ENCODE measurements around the gene PLG.

DNA sequence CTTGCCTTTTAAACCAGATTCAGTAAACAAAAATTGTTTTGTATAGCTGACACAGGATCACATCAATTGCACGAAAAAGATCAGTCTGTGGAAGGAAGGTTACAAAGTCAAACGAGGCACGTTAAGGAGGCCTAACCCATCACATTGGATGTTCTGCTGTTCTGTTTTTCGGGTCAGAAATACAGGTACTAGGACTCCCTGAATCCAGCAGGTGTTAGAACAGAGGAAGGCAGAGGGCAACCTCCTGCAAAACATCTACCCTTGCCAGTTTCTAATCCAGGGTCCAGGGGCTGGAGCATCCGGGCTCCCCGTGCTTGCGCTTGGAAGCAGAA, 64.6 kb downstream of the PLG start:
- TF ChIP-seq, protein P1, sequence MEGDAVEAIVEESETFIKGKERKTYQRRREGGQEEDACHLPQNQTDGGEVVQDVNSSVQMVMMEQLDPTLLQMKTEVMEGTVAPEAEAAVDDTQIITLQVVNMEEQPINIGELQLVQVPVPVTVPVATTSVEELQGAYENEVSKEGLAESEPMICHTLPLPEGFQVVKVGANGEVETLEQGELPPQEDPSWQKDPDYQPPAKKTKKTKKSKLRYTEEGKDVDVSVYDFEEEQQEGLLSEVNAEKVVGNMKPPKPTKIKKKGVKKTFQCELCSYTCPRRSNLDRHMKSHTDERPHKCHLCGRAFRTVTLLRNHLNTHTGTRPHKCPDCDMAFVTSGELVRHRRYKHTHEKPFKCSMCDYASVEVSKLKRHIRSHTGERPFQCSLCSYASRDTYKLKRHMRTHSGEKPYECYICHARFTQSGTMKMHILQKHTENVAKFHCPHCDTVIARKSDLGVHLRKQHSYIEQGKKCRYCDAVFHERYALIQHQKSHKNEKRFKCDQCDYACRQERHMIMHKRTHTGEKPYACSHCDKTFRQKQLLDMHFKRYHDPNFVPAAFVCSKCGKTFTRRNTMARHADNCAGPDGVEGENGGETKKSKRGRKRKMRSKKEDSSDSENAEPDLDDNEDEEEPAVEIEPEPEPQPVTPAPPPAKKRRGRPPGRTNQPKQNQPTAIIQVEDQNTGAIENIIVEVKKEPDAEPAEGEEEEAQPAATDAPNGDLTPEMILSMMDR (IDR thresholded peaks at IDR 0.05): no peak
- TF ChIP-seq POLR2AphosphoS5 (IDR thresholded peaks at IDR 0.05; ENCODE audit: insufficient read depth in 1 of 2, low read depth in 1 of 2): no peak
- TF ChIP-seq POLR2A (IDR thresholded peaks at IDR 0.05): no peak
